SU-DHL-6 (cell line): ENCODE results near the gene MOSMO.

Source experiments
- H2AFZ ChIP-seq: fragments of 200-600 bp; sonication (generic); 2 replicates; pipeline ENCODE4 v1.6.1; 2014; ENCODE audit warnings: low read depth, mild to moderate bottlenecking, moderate library complexity, mixed read lengths, antibody characterized with exemption, low read length; ENCODE audit not compliant: severe bottlenecking
- H3F3A ChIP-seq: fragments of 200-600 bp; shearing (Covaris generic); 2 replicates; pipeline ENCODE4 v1.6.0; 2016; ENCODE audit warnings: antibody characterized with exemption, mild to moderate bottlenecking; ENCODE audit not compliant: insufficient read depth
- H3K27ac ChIP-seq: fragments of 200-600 bp; sonication (generic); 2 replicates; pipeline ENCODE4 v1.5.1; 2016; ENCODE audit warnings: low read depth, mild to moderate bottlenecking, low read length, moderate library complexity, mixed read lengths
- H3K27me3 ChIP-seq: fragments of 200-600 bp; sonication (generic), shearing (Covaris generic); 2 replicates; pipeline ENCODE4 v1.6.0; 2014; ENCODE audit warnings: mild to moderate bottlenecking, low read length
- H3K36me3 ChIP-seq: fragments of 200-600 bp; sonication (generic); 2 replicates; pipeline ENCODE4 v1.6.1; 2014; ENCODE audit warnings: mild to moderate bottlenecking, low read length, mixed read lengths
- H3K4me2 ChIP-seq: fragments of 300-600, 200-600 bp; shearing (Covaris generic), sonication (generic); 2 replicates; pipeline ENCODE4 v1.6.0; 2014; ENCODE audit warnings: low read length, low read depth, mild to moderate bottlenecking; ENCODE audit not compliant: poor library complexity, severe bottlenecking
- H3K4me3 ChIP-seq: fragments of 200-600 bp; sonication (generic); 2 replicates; pipeline ENCODE4 v1.5.1; 2014; ENCODE audit warnings: antibody characterized with exemption, low read length, mild to moderate bottlenecking, mixed read lengths; ENCODE audit not compliant: insufficient read depth, poor library complexity, severe bottlenecking
- H3K79me2 ChIP-seq: fragments of 200-600 bp; sonication (generic); 2 replicates; pipeline ENCODE4 v1.6.1; 2014; ENCODE audit warnings: mild to moderate bottlenecking, low read length, moderate library complexity; ENCODE audit not compliant: insufficient read depth
- H3K9ac ChIP-seq: fragments of 200-600 bp; sonication (generic); 2 replicates; pipeline ENCODE4 v1.7.0; 2014; ENCODE audit warnings: mild to moderate bottlenecking, low read length
- H3K9me2 ChIP-seq: fragments of 200-600 bp; sonication (generic); replicated peaks from 2 replicates; pipeline ENCODE4 v1.6.1; 2014; ENCODE audit warnings: low read length; ENCODE audit not compliant: insufficient read depth
- H3K9me3 ChIP-seq: fragments of 200-600 bp; sonication (generic); 2 replicates; pipeline ENCODE4 v1.6.1; 2014; ENCODE audit warnings: low read length, mixed read lengths; ENCODE audit not compliant: insufficient read depth
- H4K20me1 ChIP-seq: fragments of 200-600 bp; sonication (generic); 2 replicates; pipeline ENCODE4 v1.6.1; 2014; ENCODE audit warnings: low read depth, mild to moderate bottlenecking, antibody characterized with exemption, low read length, moderate library complexity, mixed read lengths
- EZH2phosphoT487 ChIP-seq: fragments of 200-600 bp; sonication (generic), shearing (Covaris generic); conservative IDR thresholded peaks from 2 replicates; pipeline ENCODE4 v1.6.1; 2018; ENCODE audit warnings: mild to moderate bottlenecking, antibody characterized with exemption, low read length, moderate library complexity, mixed read lengths
- TF ChIP-seq, protein P1 (sequence below): fragments of 200-600 bp; sonication (generic); IDR thresholded peaks from one replicate; pipeline ENCODE4 v1.5.1; 2017; ENCODE audit warnings: antibody characterized with exemption, mild to moderate bottlenecking, low read length, moderate library complexity; ENCODE audit not compliant: insufficient read depth, poor library complexity, severe bottlenecking

MOSMO gene

DNA sequence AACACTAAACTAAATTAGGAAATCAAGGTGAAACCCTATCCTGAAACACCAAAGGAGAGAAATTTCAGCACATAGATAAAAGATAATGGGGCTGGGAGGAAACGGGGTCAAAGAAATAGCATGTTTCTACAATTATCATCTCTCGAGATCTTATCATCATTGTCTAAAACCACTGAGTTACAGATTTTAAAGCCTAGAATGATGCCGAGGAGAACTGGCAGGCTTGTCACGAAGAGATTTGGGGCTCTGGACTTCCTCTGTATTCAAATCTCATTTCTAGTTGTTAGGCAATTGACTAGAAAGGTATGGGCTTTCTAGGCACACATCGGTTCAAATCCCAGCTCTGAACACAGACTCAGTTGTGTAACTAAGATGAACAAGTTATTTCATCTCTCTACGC lies 16.3 kb upstream of the MOSMO start:
- H3K9me2 ChIP-seq = no peaks in the 10 kb centered on the region
- no peaks in the 10 kb centered on the region for H4K20me1 ChIP-seq
- no peak overlapping the region for H3K9ac ChIP-seq
- no peak overlapping the region for H2AFZ ChIP-seq
- no peak overlapping the region for H3K4me2 ChIP-seq
- H3K27me3 ChIP-seq = no peaks in the 10 kb centered on the region
- no peak overlapping the region for H3K4me3 ChIP-seq
- TF ChIP-seq EZH2phosphoT487 = no peak
- TF ChIP-seq, protein P1, sequence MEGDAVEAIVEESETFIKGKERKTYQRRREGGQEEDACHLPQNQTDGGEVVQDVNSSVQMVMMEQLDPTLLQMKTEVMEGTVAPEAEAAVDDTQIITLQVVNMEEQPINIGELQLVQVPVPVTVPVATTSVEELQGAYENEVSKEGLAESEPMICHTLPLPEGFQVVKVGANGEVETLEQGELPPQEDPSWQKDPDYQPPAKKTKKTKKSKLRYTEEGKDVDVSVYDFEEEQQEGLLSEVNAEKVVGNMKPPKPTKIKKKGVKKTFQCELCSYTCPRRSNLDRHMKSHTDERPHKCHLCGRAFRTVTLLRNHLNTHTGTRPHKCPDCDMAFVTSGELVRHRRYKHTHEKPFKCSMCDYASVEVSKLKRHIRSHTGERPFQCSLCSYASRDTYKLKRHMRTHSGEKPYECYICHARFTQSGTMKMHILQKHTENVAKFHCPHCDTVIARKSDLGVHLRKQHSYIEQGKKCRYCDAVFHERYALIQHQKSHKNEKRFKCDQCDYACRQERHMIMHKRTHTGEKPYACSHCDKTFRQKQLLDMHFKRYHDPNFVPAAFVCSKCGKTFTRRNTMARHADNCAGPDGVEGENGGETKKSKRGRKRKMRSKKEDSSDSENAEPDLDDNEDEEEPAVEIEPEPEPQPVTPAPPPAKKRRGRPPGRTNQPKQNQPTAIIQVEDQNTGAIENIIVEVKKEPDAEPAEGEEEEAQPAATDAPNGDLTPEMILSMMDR = no peak
- H3F3A ChIP-seq = no peaks in the 10 kb centered on the region
- H3K9me3 ChIP-seq = no peaks in the 10 kb centered on the region
- H3K27ac ChIP-seq = no peak overlapping the region
- H3K79me2 ChIP-seq = no peaks in the 10 kb centered on the region
- no peaks in the 10 kb centered on the region for H3K36me3 ChIP-seq

DNA sequence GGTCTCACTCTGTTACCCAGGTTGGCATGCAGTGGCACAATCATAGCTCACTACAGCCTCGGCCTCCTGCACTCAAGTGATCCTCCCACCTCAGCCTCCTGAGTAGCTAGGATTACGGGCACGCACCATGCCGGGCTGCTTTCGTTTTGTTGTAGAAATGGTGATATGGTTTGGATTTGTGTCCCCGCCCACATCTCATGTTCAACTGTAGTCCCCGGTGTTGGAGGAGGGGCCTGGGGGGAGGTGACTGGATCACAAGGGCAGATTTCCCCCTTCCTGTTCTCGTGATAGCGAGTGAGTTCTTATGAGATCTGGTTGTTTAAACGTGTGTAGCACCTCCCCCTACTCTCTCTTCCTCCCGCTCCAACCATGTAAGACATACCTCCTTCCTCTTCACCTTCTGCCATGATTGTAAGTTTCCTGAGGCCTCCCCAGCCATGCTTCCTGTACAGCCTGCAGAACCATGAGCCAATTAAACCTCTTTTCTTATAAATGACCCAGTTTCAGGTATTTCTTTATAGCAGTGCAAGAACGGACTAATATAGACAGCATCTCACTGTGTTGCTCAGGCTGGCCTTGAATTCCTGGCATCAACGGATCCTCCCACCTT lies 12.9 kb upstream of the MOSMO start:
- H3K27me3 ChIP-seq = no peaks in the 10 kb centered on the region
- no peaks in the 10 kb centered on the region for H3K79me2 ChIP-seq
- no peak overlapping the region for H2AFZ ChIP-seq
- no peak overlapping the region for H3K9ac ChIP-seq
- H3K9me2 ChIP-seq = no peaks in the 10 kb centered on the region
- H3K27ac ChIP-seq = no peak overlapping the region
- no peaks in the 10 kb centered on the region for H3K36me3 ChIP-seq
- no peak overlapping the region for H3K4me3 ChIP-seq
- no peaks in the 10 kb centered on the region for H4K20me1 ChIP-seq
- no peak overlapping the region for H3K4me2 ChIP-seq
- H3F3A ChIP-seq = no peaks in the 10 kb centered on the region
- H3K9me3 ChIP-seq = no peaks in the 10 kb centered on the region
- no peak for TF ChIP-seq EZH2phosphoT487
- TF ChIP-seq, protein P1 = no peak

DNA sequence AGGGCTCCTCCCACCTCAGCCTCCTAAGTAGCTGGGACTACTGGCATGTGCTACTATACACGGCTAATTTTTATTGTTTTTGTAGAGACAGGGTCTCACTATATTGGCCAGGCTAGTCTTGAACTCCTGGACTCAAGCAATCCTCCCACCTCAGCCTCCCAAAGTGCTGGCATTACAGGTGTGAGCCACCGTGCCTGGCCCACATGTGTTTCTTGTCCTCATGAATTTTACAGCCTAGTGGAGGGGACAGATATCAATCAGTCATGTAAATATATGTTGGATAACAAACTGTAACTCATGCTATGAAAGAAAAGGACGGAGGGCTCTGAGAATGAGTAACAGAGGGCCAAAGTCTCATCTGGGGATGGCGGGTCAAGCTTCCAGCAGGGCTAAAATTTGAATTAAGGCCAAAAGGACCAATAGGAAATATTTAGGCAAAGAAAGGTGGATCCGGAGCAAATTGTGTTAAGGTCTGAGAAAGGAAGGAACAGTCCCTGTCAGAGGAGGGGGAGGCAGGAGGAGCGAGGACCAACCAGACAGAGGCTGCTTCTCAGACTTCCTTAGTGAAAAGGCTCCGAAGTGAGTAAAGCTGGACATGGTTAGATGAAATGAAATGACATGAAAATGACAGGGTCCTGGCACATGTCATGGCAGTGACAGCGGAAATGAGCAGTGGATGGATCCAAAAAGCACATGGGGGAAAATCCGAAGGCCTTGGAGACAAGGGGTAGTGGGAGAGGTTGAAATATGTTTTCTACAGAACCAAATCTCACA lies 10.8 kb upstream of the MOSMO start:
- Histone ChIP-seq H3K9me3 (no peaks in the 10 kb centered on the region), H4K20me1 (no peaks in the 10 kb centered on the region), H3K9ac (no peak overlapping the region), H3F3A (no peaks in the 10 kb centered on the region), H3K27ac (no peak overlapping the region), H2AFZ (no peak overlapping the region), H3K4me3 (no peak overlapping the region), H3K79me2 (no peaks in the 10 kb centered on the region), H3K9me2 (no peaks in the 10 kb centered on the region), H3K4me2 (no peak overlapping the region), H3K27me3 (no peaks in the 10 kb centered on the region), H3K36me3 (no peaks in the 10 kb centered on the region)
- TF ChIP-seq EZH2phosphoT487 = no peak
- TF ChIP-seq, protein P1 = no peak
